ENCODE results near the gene ITGAX. TPM values are rescaled to one million over a fixed set of nuclear protein-coding genes. Genes with fewer than 3 reads are reported as not detected.

ITGAX gene
- total and polyA plus RNA-seq, 2 of the 8 experiments (the other 6 are each of a cell fraction or from before 2014, with no cell fraction given): 0.30 TPM; not detected in 1

DNA sequence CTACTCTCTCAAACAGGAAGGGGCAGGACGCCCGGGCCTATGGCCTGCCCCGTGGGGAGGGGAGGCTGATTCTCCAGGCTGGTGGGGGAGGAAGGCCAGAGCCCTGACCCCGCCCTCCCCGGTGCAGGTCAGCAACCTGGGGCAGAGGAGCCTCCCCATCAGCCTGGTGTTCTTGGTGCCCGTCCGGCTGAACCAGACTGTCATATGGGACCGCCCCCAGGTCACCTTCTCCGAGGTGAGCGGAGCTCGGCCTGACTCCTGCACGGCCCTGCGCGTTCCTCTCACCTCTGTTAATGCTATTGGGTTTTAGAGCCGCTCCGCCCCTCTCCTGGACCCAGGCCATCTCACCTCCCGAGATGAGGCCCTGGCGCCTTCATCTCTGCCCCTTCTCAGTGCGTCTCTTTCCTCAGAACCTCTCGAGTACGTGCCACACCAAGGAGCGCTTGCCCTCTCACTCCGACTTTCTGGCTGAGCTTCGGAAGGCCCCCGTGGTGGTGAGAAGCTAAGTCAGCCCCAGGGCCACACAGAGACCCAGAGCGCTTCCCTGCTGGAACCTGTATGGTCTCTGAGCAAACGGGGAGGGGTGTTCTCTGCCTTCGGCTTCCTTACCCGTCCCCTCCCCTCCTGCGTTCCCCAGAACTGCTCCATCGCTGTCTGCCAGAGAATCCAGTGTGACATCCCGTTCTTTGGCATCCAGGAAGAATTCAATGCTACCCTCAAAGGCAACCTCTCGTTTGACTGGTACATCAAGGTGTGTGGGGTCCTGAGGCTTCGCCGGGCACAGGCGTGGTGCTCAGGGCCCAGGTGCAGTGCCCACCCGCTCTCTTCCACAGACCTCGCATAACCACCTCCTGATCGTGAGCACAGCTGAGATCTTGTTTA is 25.1 kb upstream of the ITGAX start (continued):
- TF ChIP-seq CHD7 (IDR thresholded peaks at IDR 0.05; ENCODE audit: insufficient replicate concordance, low read length) (no peak), SP1 (IDR thresholded peaks at IDR 0.05; ENCODE audit: low read depth, low read length) (no peak), POU5F1 (IDR thresholded peaks at IDR 0.05; ENCODE audit: low read depth, low read length) (no peak)

Measured in H1 (cell line).